Measurements from ENCODE around the gene PLAGL1.

PLAGL1 gene

DNA sequence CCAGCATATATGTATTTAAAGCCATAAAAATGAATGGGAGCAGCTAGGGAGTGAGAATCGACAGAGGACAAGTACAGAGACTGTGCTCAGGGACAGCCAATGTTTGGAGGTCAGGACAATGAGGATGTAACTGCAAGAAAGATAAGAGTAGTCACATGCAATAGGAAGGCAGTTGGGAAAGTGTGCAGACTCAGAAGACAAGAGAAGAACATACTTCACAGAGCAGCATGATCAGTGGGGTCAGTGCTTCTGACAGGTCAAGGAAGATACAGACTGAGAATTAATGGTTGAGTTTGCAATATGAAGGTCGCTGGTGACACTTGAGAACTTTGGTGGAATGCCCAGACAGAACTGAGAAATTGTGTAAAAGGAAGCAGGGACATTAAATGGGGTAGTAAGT is 25.1 kb downstream of the PLAGL1 start:
- no CpG with 5 or more reads among the region's 2 CpGs for WGBS (ENCODE audit: extremely low coverage, insufficient coverage, insufficient read length)
- Histone ChIP-seq H2BK120ac (ENCODE audit: insufficient read depth, low read length, poor library complexity) (no peak overlapping the region), H3K4me1 (ENCODE audit: control insufficient read depth in 1 of 2, insufficient read depth in 2 of 2, low read length in 2 of 2) (no peaks in the 10 kb centered on the region), H3K14ac (ENCODE audit: low read length) (no peak overlapping the region), H3K27me3 (ENCODE audit: insufficient read depth, low read length) (no peaks in the 10 kb centered on the region), H3K9ac (ENCODE audit: low read length) (no peak overlapping the region), H3K4me2 (ENCODE audit: low read length) (no peak overlapping the region), H2AFZ (ENCODE audit: insufficient read depth, low read length, poor library complexity) (no peak overlapping the region), H3K36me3 (ENCODE audit: control insufficient read depth in 1 of 2, insufficient read depth in 2 of 2, low read length in 2 of 2) (no peaks in the 10 kb centered on the region), H3K23ac (ENCODE audit: low read length) (no peak overlapping the region), H2AK5ac (ENCODE audit: low read length) (no peak overlapping the region), H3K27ac (ENCODE audit: low read depth, low read length) (no peak overlapping the region), H4K12ac (ENCODE audit: low read depth, low read length) (no peak overlapping the region), H3K4me3 (ENCODE audit: low read depth, low read length) (no peak overlapping the region), H3K18ac (ENCODE audit: low read length) (no peak overlapping the region), H3K4ac (ENCODE audit: low read depth, low read length) (no peak overlapping the region), H4K91ac (ENCODE audit: low read depth, low read length) (no peak overlapping the region), H2BK5ac (ENCODE audit: low read depth, low read length, poor library complexity) (no peak overlapping the region), H3K79me1 (ENCODE audit: low read length) (no peaks in the 10 kb centered on the region), H2BK12ac (ENCODE audit: low read length) (no peak overlapping the region), H4K8ac (ENCODE audit: low read depth, low read length) (no peak overlapping the region), H3K79me2 (ENCODE audit: control insufficient read depth, insufficient read depth, low read length, poor library complexity) (no peaks in the 10 kb centered on the region), H3K9me3 (ENCODE audit: insufficient read depth, low read depth, low read length) (no peaks in the 10 kb centered on the region)
- no peak for DNase-seq

- no CpG with 5 or more reads among the region's 1 CpG for WGBS (ENCODE audit: extremely low coverage, insufficient coverage, insufficient read length)
- Histone ChIP-seq H3K36me3 (ENCODE audit: control insufficient read depth in 1 of 2, insufficient read depth in 2 of 2, low read length in 2 of 2) (no peaks in the 10 kb centered on the region), H3K9me3 (ENCODE audit: insufficient read depth, low read depth, low read length) (no peaks in the 10 kb centered on the region), H2BK12ac (ENCODE audit: low read length) (no peak overlapping the region), H3K4me3 (ENCODE audit: low read depth, low read length) (no peak overlapping the region), H2AFZ (ENCODE audit: insufficient read depth, low read length, poor library complexity) (no peak overlapping the region), H3K27ac (ENCODE audit: low read depth, low read length) (no peak overlapping the region), H4K8ac (ENCODE audit: low read depth, low read length) (no peak overlapping the region), H4K12ac (ENCODE audit: low read depth, low read length) (no peak overlapping the region), H2BK5ac (ENCODE audit: low read depth, low read length, poor library complexity) (no peak overlapping the region), H3K4me1 (ENCODE audit: control insufficient read depth in 1 of 2, insufficient read depth in 2 of 2, low read length in 2 of 2) (no peaks in the 10 kb centered on the region), H3K79me1 (ENCODE audit: low read length) (no peaks in the 10 kb centered on the region), H3K23ac (ENCODE audit: low read length) (no peak overlapping the region), H3K9ac (ENCODE audit: low read length) (no peak overlapping the region), H3K27me3 (ENCODE audit: insufficient read depth, low read length) (no peaks in the 10 kb centered on the region), H3K14ac (ENCODE audit: low read length) (no peak overlapping the region), H2AK5ac (ENCODE audit: low read length) (no peak overlapping the region), H4K91ac (ENCODE audit: low read depth, low read length) (no peak overlapping the region), H3K79me2 (ENCODE audit: control insufficient read depth, insufficient read depth, low read length, poor library complexity) (no peaks in the 10 kb centered on the region), H3K4me2 (ENCODE audit: low read length) (no peak overlapping the region), H3K4ac (ENCODE audit: low read depth, low read length) (no peak overlapping the region), H2BK120ac (ENCODE audit: insufficient read depth, low read length, poor library complexity) (no peak overlapping the region), H3K18ac (ENCODE audit: low read length) (no peak overlapping the region)
- DNase-seq: no peak
Observed at GRCh38 chr6:143980921-143981320, 27.1 kb downstream of the PLAGL1 start.

DNA sequence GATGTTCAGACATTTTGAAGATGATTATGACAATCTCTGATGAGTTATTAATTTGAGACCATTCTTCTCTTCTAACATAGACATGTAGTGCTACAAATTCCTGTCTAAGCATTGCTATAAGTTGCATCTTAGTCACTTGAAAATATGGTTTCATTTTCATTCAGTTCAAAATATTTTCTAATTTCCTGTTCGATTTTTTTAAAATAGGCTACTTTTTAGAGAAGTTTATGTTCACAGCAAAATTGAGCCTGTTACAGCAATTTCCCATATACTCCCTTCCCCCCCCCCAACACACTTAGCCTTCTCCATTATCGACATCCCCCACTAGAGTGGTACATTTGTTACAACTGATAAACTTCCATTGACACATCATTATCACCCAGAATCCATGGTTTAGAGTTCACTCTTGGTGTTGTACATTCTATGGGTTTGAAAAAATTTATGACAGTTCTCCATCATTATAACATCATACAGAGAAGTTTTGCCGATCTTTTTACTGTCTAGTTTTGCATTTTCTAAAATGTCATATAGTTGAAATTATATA is 31.2 kb downstream of the PLAGL1 start:
- H2BK5ac ChIP-seq (ENCODE audit: low read depth, low read length, poor library complexity): no peak overlapping the region
- H3K4me2 ChIP-seq (ENCODE audit: low read length): no peak overlapping the region
- no peaks in the 10 kb centered on the region for H3K36me3 ChIP-seq (ENCODE audit: control insufficient read depth in 1 of 2, insufficient read depth in 2 of 2, low read length in 2 of 2)
- no peak overlapping the region for H3K9ac ChIP-seq (ENCODE audit: low read length)
- no peak overlapping the region for H2BK120ac ChIP-seq (ENCODE audit: insufficient read depth, low read length, poor library complexity)
- H3K14ac ChIP-seq (ENCODE audit: low read length): no peak overlapping the region
- no peaks in the 10 kb centered on the region for H3K79me1 ChIP-seq (ENCODE audit: low read length)
- no peaks in the 10 kb centered on the region for H3K79me2 ChIP-seq (ENCODE audit: control insufficient read depth, insufficient read depth, low read length, poor library complexity)
- no peak overlapping the region for H3K23ac ChIP-seq (ENCODE audit: low read length)
- H4K8ac ChIP-seq (ENCODE audit: low read depth, low read length): no peak overlapping the region
- no peak for DNase-seq
- H3K4me3 ChIP-seq (ENCODE audit: low read depth, low read length): no peak overlapping the region
- no peak overlapping the region for H4K91ac ChIP-seq (ENCODE audit: low read depth, low read length)
- no peak overlapping the region for H2AFZ ChIP-seq (ENCODE audit: insufficient read depth, low read length, poor library complexity)
- no peak overlapping the region for H3K18ac ChIP-seq (ENCODE audit: low read length)
- no peaks in the 10 kb centered on the region for H3K27me3 ChIP-seq (ENCODE audit: insufficient read depth, low read length)
- H4K12ac ChIP-seq (ENCODE audit: low read depth, low read length): no peak overlapping the region
- H3K27ac ChIP-seq (ENCODE audit: low read depth, low read length): no peak overlapping the region
- no peak overlapping the region for H2BK12ac ChIP-seq (ENCODE audit: low read length)
- H3K4ac ChIP-seq (ENCODE audit: low read depth, low read length): no peak overlapping the region
- no CpG with 5 or more reads among the region's 3 CpGs for WGBS (ENCODE audit: extremely low coverage, insufficient coverage, insufficient read length)
- H2AK5ac ChIP-seq (ENCODE audit: low read length): no peak overlapping the region
- peaks cover 0 to 2% of the 10 kb centered on the region in 2 experiments for H3K4me1 ChIP-seq (ENCODE audit: control insufficient read depth in 1 of 2, insufficient read depth in 2 of 2, low read length in 2 of 2)
- H3K9me3 ChIP-seq (ENCODE audit: insufficient read depth, low read depth, low read length): no peaks in the 10 kb centered on the region

GRCh38 chr6:143974089-143974488 is 34.0 kb downstream of the PLAGL1 start:
- H2AFZ ChIP-seq (ENCODE audit: insufficient read depth, low read length, poor library complexity): no peak overlapping the region
- no peak for DNase-seq
- H3K18ac ChIP-seq (ENCODE audit: low read length): no peak overlapping the region
- H2BK5ac ChIP-seq (ENCODE audit: low read depth, low read length, poor library complexity): no peak overlapping the region
- no peak overlapping the region for H4K8ac ChIP-seq (ENCODE audit: low read depth, low read length)
- no peak overlapping the region for H4K91ac ChIP-seq (ENCODE audit: low read depth, low read length)
- no peak overlapping the region for H4K12ac ChIP-seq (ENCODE audit: low read depth, low read length)
- H2BK120ac ChIP-seq (ENCODE audit: insufficient read depth, low read length, poor library complexity): no peak overlapping the region
- no peak overlapping the region for H3K23ac ChIP-seq (ENCODE audit: low read length)
- H3K14ac ChIP-seq (ENCODE audit: low read length): no peak overlapping the region
- no CpG with 5 or more reads among the region's 8 CpGs for WGBS (ENCODE audit: extremely low coverage, insufficient coverage, insufficient read length)
- H3K4ac ChIP-seq (ENCODE audit: low read depth, low read length): no peak overlapping the region
- H3K27me3 ChIP-seq (ENCODE audit: insufficient read depth, low read length): no peaks in the 10 kb centered on the region
- H3K79me2 ChIP-seq (ENCODE audit: control insufficient read depth, insufficient read depth, low read length, poor library complexity): no peaks in the 10 kb centered on the region
- H3K4me2 ChIP-seq (ENCODE audit: low read length): no peak overlapping the region
- H3K9ac ChIP-seq (ENCODE audit: low read length): no peak overlapping the region
- H3K4me1 ChIP-seq (ENCODE audit: control insufficient read depth in 1 of 2, insufficient read depth in 2 of 2, low read length in 2 of 2): peaks cover 0 to 2% of the 10 kb centered on the region in 2 experiments
- no peak overlapping the region for H2AK5ac ChIP-seq (ENCODE audit: low read length)
- H3K4me3 ChIP-seq (ENCODE audit: low read depth, low read length): no peak overlapping the region
- H2BK12ac ChIP-seq (ENCODE audit: low read length): no peak overlapping the region
- no peaks in the 10 kb centered on the region for H3K79me1 ChIP-seq (ENCODE audit: low read length)
- H3K36me3 ChIP-seq (ENCODE audit: control insufficient read depth in 1 of 2, insufficient read depth in 2 of 2, low read length in 2 of 2): no peaks in the 10 kb centered on the region
- H3K9me3 ChIP-seq (ENCODE audit: insufficient read depth, low read depth, low read length): no peaks in the 10 kb centered on the region
- H3K27ac ChIP-seq (ENCODE audit: low read depth, low read length): no peak overlapping the region

Data from trophoblast cell (in vitro differentiated cells and primary cell).